Measurements from ENCODE around the gene MPP3.

GRCh38 chr17:43812396-43813265, 20.3 kb downstream of the MPP3 start:
- TF ChIP-seq GATA2 (IDR thresholded peaks at IDR 0.05; ENCODE audit: low read depth, low read length) = no peak
- TF ChIP-seq GATA3 (IDR thresholded peaks at IDR 0.05; ENCODE audit: low read depth, low read length) = no peak

All from SH-SY5Y (cell line).